ENCODE data around the gene CLN6. TPM values are rescaled to one million over a fixed set of nuclear protein-coding genes. Genes with fewer than 3 reads are reported as not detected.
"Not testable (repeated sequence)": the region's sequence is repeated elsewhere in the genome, so short reads cannot be mapped to it uniquely, and the experiment has no call there.

CLN6 gene
- polyA plus RNA-seq, 1 donor, result 19.5 TPM

- DNase-seq (ENCODE audit: low read depth), result no peak
Measured at GRCh38 chr15:68223171-68223570, 6.4 kb downstream of the CLN6 start.

GRCh38 chr15:68222432-68222743 is 7.1 kb downstream of the CLN6 start:
- not testable (repeated sequence) for DNase-seq (ENCODE audit: low read depth)

- DNase-seq (ENCODE audit: low read depth), result not testable (repeated sequence)
Measured at GRCh38 chr15:68221530-68222431, 7.7 kb downstream of the CLN6 start.

- no peak for DNase-seq (ENCODE audit: low read depth)
Measured at GRCh38 chr15:68220967-68221366, 8.6 kb downstream of the CLN6 start.

- no peak for DNase-seq (ENCODE audit: low read depth)
Measured at GRCh38 chr15:68220489-68220888, 9.0 kb downstream of the CLN6 start.

- DNase-seq (ENCODE audit: low read depth), result no peak
Measured at GRCh38 chr15:68218847-68219798, 10.4 kb downstream of the CLN6 start.

GRCh38 chr15:68218331-68218730 is 11.2 kb downstream of the CLN6 start:
- no peak for DNase-seq (ENCODE audit: low read depth)

- no peak for DNase-seq (ENCODE audit: low read depth)
Measured at GRCh38 chr15:68217341-68217740, 12.2 kb downstream of the CLN6 start.

GRCh38 chr15:68214838-68215254 is 14.7 kb downstream of the CLN6 start:
- DNase-seq (ENCODE audit: low read depth), result no peak

GRCh38 chr15:68213991-68214837 is 15.3 kb downstream of the CLN6 start:
- no peak for DNase-seq (ENCODE audit: low read depth)

GRCh38 chr15:68213491-68213845 is 16.1 kb downstream of the CLN6 start:
- not testable (repeated sequence) for DNase-seq (ENCODE audit: low read depth)

- no peak for DNase-seq (ENCODE audit: low read depth)
Measured at GRCh38 chr15:68211656-68212320, 17.7 kb downstream of the CLN6 start.

GRCh38 chr15:68210821-68211655 is 18.5 kb downstream of the CLN6 start:
- DNase-seq (ENCODE audit: low read depth), result no peak

GRCh38 chr15:68210409-68210756 is 19.1 kb downstream of the CLN6 start:
- DNase-seq (ENCODE audit: low read depth), result no peak

- DNase-seq (ENCODE audit: low read depth), result no peak
Measured at GRCh38 chr15:68209735-68210408, 19.7 kb downstream of the CLN6 start.

- DNase-seq (ENCODE audit: low read depth), result no peak
Measured at GRCh38 chr15:68209272-68209671, 20.3 kb downstream of the CLN6 start.

GRCh38 chr15:68208636-68209240 is 20.8 kb downstream of the CLN6 start:
- DNase-seq (ENCODE audit: low read depth), result no peak

GRCh38 chr15:68208136-68208535 is 21.4 kb downstream of the CLN6 start:
- DNase-seq (ENCODE audit: low read depth), result no peak

- no peak for DNase-seq (ENCODE audit: low read depth)
Measured at GRCh38 chr15:68207176-68207935, 22.2 kb downstream of the CLN6 start.
